Nephron progenitor cell (in vitro differentiated cells): Measurements from ENCODE around the gene TMEM176A.

Experiments used
- DNase-seq: peaks from one replicate; pipeline ENCODE4 v3.0.0; 2021
- H3K27ac Mint-ChIP-seq: 2 replicates; pipeline ENCODE4 v1.8.0; 2021; ENCODE audit warnings: mild to moderate bottlenecking, moderate library complexity, mixed read lengths
- H3K27me3 Mint-ChIP-seq: 2 replicates; pipeline ENCODE4 v1.8.0; 2021; ENCODE audit warnings: mild to moderate bottlenecking, low read depth, mixed read lengths; ENCODE audit not compliant: poor library complexity
- H3K36me3 Mint-ChIP-seq: 2 replicates; pipeline ENCODE4 v1.8.0; 2021; ENCODE audit warnings: low read depth, mixed read lengths
- H3K4me1 Mint-ChIP-seq: 2 replicates; pipeline ENCODE4 v1.8.0; 2021; ENCODE audit warnings: mixed read lengths
- H3K4me3 Mint-ChIP-seq: 2 replicates; pipeline ENCODE4 v1.8.0; 2021; ENCODE audit warnings: mild to moderate bottlenecking, moderate library complexity, mixed read lengths
- H3K9me3 Mint-ChIP-seq: 2 replicates; pipeline ENCODE4 v1.8.0; 2021; ENCODE audit warnings: mild to moderate bottlenecking, moderate library complexity, mixed read lengths
- TF ChIP-seq, protein P1 (sequence below): fragments of 200-600 bp; sonication (generic); IDR thresholded peaks from 2 replicates; pipeline ENCODE4 v1.5.0; 2021; ENCODE audit warnings: antibody characterized with exemption

TMEM176A gene

DNA sequence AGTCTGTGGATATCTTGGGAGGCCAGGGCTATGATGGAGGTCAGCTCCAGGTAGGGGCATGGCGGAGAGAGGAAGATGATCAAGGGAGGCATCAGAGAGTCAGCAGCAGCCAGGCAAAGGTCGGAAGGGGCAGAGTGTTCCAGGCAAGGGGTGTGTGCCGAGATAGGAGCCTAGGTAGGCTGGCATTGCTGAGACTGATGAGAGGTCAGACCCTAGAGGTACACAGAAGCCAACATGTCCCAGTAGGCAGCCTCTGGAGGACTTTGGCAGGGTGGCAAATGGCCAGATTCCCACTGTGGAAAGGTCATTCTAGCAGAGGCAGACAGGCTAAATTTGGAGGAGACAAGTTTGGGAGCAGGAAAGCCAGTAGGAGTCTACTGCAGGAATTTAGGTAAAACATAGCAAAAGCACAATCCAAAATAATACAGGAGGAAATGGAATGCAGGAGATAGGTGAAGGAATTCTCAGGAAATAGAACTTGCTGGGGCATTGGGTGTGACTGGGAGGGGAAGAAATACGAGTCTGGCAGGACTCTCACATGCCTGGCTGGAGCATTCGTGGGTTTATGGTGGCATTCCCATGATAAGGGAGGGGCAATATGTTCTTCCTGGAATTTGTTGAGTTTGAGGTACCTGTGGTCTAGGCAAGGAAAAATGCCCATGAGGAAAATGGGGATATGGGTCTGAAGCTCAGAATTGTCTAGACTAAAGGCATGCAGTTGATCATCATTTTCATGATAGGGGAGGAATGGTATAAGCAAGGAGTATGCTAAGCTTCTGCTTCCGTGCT is 25.7 kb downstream of the TMEM176A start:
- Mint-ChIP-seq H3K9me3 (peaks cover 12% of the 10 kb centered on the region), H3K4me3 (no peak overlapping the region), H3K27ac (peak overlapping the region; percentile 24), H3K36me3 (peaks cover 10% of the 10 kb centered on the region), H3K27me3 (peaks cover 5% of the 10 kb centered on the region), H3K4me1 (peaks cover 21% of the 10 kb centered on the region)
- DNase-seq: no peak
- TF ChIP-seq, protein P1, sequence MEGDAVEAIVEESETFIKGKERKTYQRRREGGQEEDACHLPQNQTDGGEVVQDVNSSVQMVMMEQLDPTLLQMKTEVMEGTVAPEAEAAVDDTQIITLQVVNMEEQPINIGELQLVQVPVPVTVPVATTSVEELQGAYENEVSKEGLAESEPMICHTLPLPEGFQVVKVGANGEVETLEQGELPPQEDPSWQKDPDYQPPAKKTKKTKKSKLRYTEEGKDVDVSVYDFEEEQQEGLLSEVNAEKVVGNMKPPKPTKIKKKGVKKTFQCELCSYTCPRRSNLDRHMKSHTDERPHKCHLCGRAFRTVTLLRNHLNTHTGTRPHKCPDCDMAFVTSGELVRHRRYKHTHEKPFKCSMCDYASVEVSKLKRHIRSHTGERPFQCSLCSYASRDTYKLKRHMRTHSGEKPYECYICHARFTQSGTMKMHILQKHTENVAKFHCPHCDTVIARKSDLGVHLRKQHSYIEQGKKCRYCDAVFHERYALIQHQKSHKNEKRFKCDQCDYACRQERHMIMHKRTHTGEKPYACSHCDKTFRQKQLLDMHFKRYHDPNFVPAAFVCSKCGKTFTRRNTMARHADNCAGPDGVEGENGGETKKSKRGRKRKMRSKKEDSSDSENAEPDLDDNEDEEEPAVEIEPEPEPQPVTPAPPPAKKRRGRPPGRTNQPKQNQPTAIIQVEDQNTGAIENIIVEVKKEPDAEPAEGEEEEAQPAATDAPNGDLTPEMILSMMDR: no peak

GRCh38 chr7:150828384-150828783 is 27.8 kb downstream of the TMEM176A start:
- no peaks in the 10 kb centered on the region for H3K9me3 Mint-ChIP-seq
- no peak for DNase-seq
- no peak overlapping the region for H3K27ac Mint-ChIP-seq
- H3K36me3 Mint-ChIP-seq: peaks cover 4% of the 10 kb centered on the region
- H3K4me3 Mint-ChIP-seq: no peak overlapping the region
- H3K27me3 Mint-ChIP-seq: peaks cover 5% of the 10 kb centered on the region
- H3K4me1 Mint-ChIP-seq: peaks cover 28% of the 10 kb centered on the region
- TF ChIP-seq, protein P1: no peak

GRCh38 chr7:150829426-150829825 is 28.9 kb downstream of the TMEM176A start:
- Mint-ChIP-seq H3K36me3 (peaks cover 4% of the 10 kb centered on the region), H3K4me3 (no peak overlapping the region), H3K27ac (peak overlapping the region; percentile 1), H3K9me3 (peaks cover 7% of the 10 kb centered on the region), H3K27me3 (peaks cover 14% of the 10 kb centered on the region), H3K4me1 (peaks cover 28% of the 10 kb centered on the region)
- no peak for DNase-seq
- TF ChIP-seq, protein P1: no peak

GRCh38 chr7:150830937-150831336 is 30.4 kb downstream of the TMEM176A start:
- Mint-ChIP-seq H3K36me3 (no peaks in the 10 kb centered on the region), H3K4me1 (peaks cover 28% of the 10 kb centered on the region), H3K27me3 (peaks cover 18% of the 10 kb centered on the region), H3K4me3 (no peak overlapping the region), H3K9me3 (peaks cover 7% of the 10 kb centered on the region), H3K27ac (no peak overlapping the region)
- TF ChIP-seq, protein P1: no peak
- no peak for DNase-seq

GRCh38 chr7:150831851-150832250 is 31.3 kb downstream of the TMEM176A start:
- peaks cover 20% of the 10 kb centered on the region for H3K27me3 Mint-ChIP-seq
- no peak for DNase-seq
- H3K4me3 Mint-ChIP-seq: no peak overlapping the region
- peaks cover 7% of the 10 kb centered on the region for H3K9me3 Mint-ChIP-seq
- TF ChIP-seq, protein P1: no peak
- no peak overlapping the region for H3K27ac Mint-ChIP-seq
- H3K4me1 Mint-ChIP-seq: peaks cover 28% of the 10 kb centered on the region
- no peaks in the 10 kb centered on the region for H3K36me3 Mint-ChIP-seq

GRCh38 chr7:150835019-150835418 is 34.5 kb downstream of the TMEM176A start:
- no peak for DNase-seq
- no peak overlapping the region for H3K27ac Mint-ChIP-seq
- TF ChIP-seq, protein P1: no peak
- peaks cover 7% of the 10 kb centered on the region for H3K9me3 Mint-ChIP-seq
- H3K36me3 Mint-ChIP-seq: no peaks in the 10 kb centered on the region
- peaks cover 25% of the 10 kb centered on the region for H3K4me1 Mint-ChIP-seq
- no peak overlapping the region for H3K4me3 Mint-ChIP-seq
- peaks cover 27% of the 10 kb centered on the region for H3K27me3 Mint-ChIP-seq
